BE2C (cell line): ENCODE data around the gene CAMK1D.

Experiments used
- DNase-seq: peaks from one replicate; pipeline ENCODE4 v3.0.0-alpha.2; 2020
- H3K27me3 ChIP-seq: fragments of 250-450 bp; sonication (Bioruptor Pico); 2 replicates; pipeline ENCODE4 v1.5.1; 2020; ENCODE audit warnings: mild to moderate bottlenecking
- H3K36me3 ChIP-seq: fragments of 250-450 bp; sonication (Bioruptor Pico); 2 replicates; pipeline ENCODE4 v1.5.1; 2020; ENCODE audit warnings: mild to moderate bottlenecking
- H3K4me1 ChIP-seq: fragments of 250-450 bp; sonication (Bioruptor Pico); 2 replicates; pipeline ENCODE4 v1.5.1; 2020
- H3K4me3 ChIP-seq: 2 replicates; pipeline ENCODE4 v1.5.1; 2011; ENCODE audit warnings: low read depth, low read length
- H3K9me3 ChIP-seq: fragments of 250-450 bp; sonication (Bioruptor Pico); 2 replicates; pipeline ENCODE4 v1.5.1; 2020
- CTCF ChIP-seq: IDR thresholded peaks from 2 replicates; pipeline ENCODE4 v1.5.1; 2012; ENCODE audit warnings: mild to moderate bottlenecking, low read depth, low read length

CAMK1D gene

DNA sequence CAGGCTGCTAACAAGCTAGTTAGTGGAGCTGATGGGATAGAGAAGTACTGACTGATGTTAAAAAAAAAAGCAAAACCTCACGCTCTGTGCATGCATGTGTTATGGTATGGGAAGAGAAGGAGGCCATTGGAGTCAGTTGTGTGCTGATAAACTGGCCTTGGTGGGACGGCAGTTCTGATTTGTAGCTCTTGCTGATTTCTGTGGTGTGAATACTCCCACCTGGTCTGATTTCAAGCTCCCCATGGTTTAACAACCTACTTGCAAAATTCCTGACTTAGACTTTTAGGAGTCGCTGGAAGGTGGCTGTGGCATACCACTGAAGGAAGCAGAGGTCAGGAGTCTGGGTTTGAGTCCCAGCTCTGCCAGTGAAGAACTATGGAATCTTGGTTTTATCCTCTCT lies 15.2 kb downstream of the CAMK1D start:
- Histone ChIP-seq H3K4me1 (no peaks in the 10 kb centered on the region), H3K4me3 (no peak overlapping the region)
- DNase-seq: no peak

GRCh38 chr10:12367272-12367671 lies 17.9 kb downstream of the CAMK1D start:
- Histone ChIP-seq H3K4me3 (no peak overlapping the region), H3K9me3 (no peaks in the 10 kb centered on the region), H3K27me3 (no peaks in the 10 kb centered on the region), H3K36me3 (no peaks in the 10 kb centered on the region), H3K4me1 (no peaks in the 10 kb centered on the region)
- no peak for TF ChIP-seq CTCF
- DNase-seq: no peak

More for the DNA sequence above, 15.2 kb downstream of the CAMK1D start:
- TF ChIP-seq CTCF: no peak
- no peaks in the 10 kb centered on the region for H3K9me3 ChIP-seq
- H3K36me3 ChIP-seq: no peaks in the 10 kb centered on the region
- H3K27me3 ChIP-seq: no peaks in the 10 kb centered on the region

GRCh38 chr10:12369982-12370381 lies 20.6 kb downstream of the CAMK1D start:
- no peak for DNase-seq
- TF ChIP-seq CTCF: no peak
- Histone ChIP-seq H3K36me3 (no peaks in the 10 kb centered on the region), H3K4me3 (no peak overlapping the region), H3K9me3 (no peaks in the 10 kb centered on the region), H3K4me1 (no peaks in the 10 kb centered on the region), H3K27me3 (no peaks in the 10 kb centered on the region)

- TF ChIP-seq CTCF: no peak
- Histone ChIP-seq H3K4me3 (no peak overlapping the region), H3K9me3 (no peaks in the 10 kb centered on the region), H3K4me1 (no peaks in the 10 kb centered on the region), H3K36me3 (no peaks in the 10 kb centered on the region), H3K27me3 (no peaks in the 10 kb centered on the region)
- no peak for DNase-seq
These were observed 23.5 kb downstream of the CAMK1D start for GRCh38 chr10:12372846-12373245.

- no peaks in the 10 kb centered on the region for H3K27me3 ChIP-seq
- no peak overlapping the region for H3K4me3 ChIP-seq
- no peaks in the 10 kb centered on the region for H3K4me1 ChIP-seq
- DNase-seq: no peak
- no peaks in the 10 kb centered on the region for H3K36me3 ChIP-seq
- TF ChIP-seq CTCF: no peak
- no peaks in the 10 kb centered on the region for H3K9me3 ChIP-seq
These were observed 25.7 kb downstream of the CAMK1D start for GRCh38 chr10:12375076-12375504.

DNA sequence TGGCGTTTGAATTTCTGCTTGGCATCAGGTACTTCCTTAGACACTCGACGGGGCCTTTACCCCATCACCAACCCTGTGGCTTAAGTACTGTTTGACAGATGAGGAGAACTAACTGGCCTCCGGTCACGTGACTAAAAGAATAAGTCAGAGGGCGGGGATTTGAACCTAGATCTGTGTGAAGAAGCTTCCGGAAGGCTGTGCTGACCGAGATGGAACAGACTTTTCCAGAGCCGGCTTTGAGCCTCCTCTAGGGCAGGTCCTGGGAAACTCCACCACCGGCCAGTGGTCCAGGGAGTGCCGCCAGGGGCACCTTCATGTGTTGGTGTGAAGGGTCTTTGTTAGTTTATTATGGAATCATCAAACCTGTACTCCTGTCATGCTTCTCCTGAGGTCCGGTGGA lies 26.9 kb downstream of the CAMK1D start:
- no peaks in the 10 kb centered on the region for H3K4me1 ChIP-seq
- no peak for TF ChIP-seq CTCF
- no peak for DNase-seq
- H3K9me3 ChIP-seq: no peaks in the 10 kb centered on the region
- no peak overlapping the region for H3K4me3 ChIP-seq
- H3K36me3 ChIP-seq: no peaks in the 10 kb centered on the region
- no peaks in the 10 kb centered on the region for H3K27me3 ChIP-seq
